MM.1S (cell line): Measurements from ENCODE around the gene KIF16B.

Source experiments
- DNase-seq: peaks from one replicate; pipeline ENCODE4 v3.0.0-alpha.2; 2015
- H2AFZ ChIP-seq: fragments of 300-600 bp; sonication (generic); 2 replicates; pipeline ENCODE4 v1.6.0; 2016; ENCODE audit warnings: antibody characterized with exemption, low read length
- H3F3A ChIP-seq: fragments of 300-600 bp; sonication (generic); 2 replicates; pipeline ENCODE4 v1.6.1; 2016; ENCODE audit warnings: mild to moderate bottlenecking, antibody characterized with exemption, low read length, moderate library complexity, mixed read lengths; ENCODE audit not compliant: insufficient read depth
- H3K27ac ChIP-seq: fragments of 300-600 bp; sonication (generic); 2 replicates; pipeline ENCODE4 v1.5.1; 2016; ENCODE audit warnings: mild to moderate bottlenecking, low read length
- H3K27me3 ChIP-seq: fragments of 300-600 bp; sonication (generic); replicated peaks from 2 replicates; pipeline ENCODE4 v1.6.0; 2016; ENCODE audit warnings: low read length; ENCODE audit not compliant: insufficient read depth
- H3K36me3 ChIP-seq: fragments of 300-600 bp; sonication (generic); replicated peaks from 2 replicates; pipeline ENCODE4 v1.6.1; 2016; ENCODE audit warnings: mild to moderate bottlenecking, low read length, mixed read lengths; ENCODE audit not compliant: insufficient read depth
- H3K4me1 ChIP-seq: fragments of 300-600 bp; sonication (generic); 2 replicates; pipeline ENCODE4 v1.6.1; 2016; ENCODE audit warnings: low read length, mixed read lengths
- H3K4me2 ChIP-seq: fragments of 300-600 bp; sonication (generic); 2 replicates; pipeline ENCODE4 v1.6.0; 2016; ENCODE audit warnings: low read depth, low read length
- H3K4me3 ChIP-seq: fragments of 300-600 bp; sonication (generic); 2 replicates; pipeline ENCODE4 v1.5.1; 2016; ENCODE audit warnings: low read length, mixed read lengths
- H3K79me2 ChIP-seq: fragments of 300-600 bp; sonication (generic); 2 replicates; pipeline ENCODE4 v1.6.1; 2016; ENCODE audit warnings: mixed run types, low read length, mixed read lengths
- H3K9ac ChIP-seq: fragments of 300-600 bp; sonication (generic); 2 replicates; pipeline ENCODE4 v1.6.1; 2016; ENCODE audit warnings: low read length, mixed read lengths
- H3K9me2 ChIP-seq: fragments of 300-600 bp; sonication (generic); replicated peaks from 2 replicates; pipeline ENCODE4 v1.6.1; 2016; ENCODE audit warnings: mild to moderate bottlenecking, low read length, mixed read lengths; ENCODE audit not compliant: insufficient read depth
- H3K9me3 ChIP-seq: fragments of 300-600 bp; sonication (generic); replicated peaks from 2 replicates; pipeline ENCODE4 v1.6.1; 2016; ENCODE audit warnings: mild to moderate bottlenecking, low read length, mixed read lengths; ENCODE audit not compliant: insufficient read depth
- H4K20me1 ChIP-seq: fragments of 300-600 bp; sonication (generic); 2 replicates; pipeline ENCODE4 v1.6.1; 2016; ENCODE audit warnings: mild to moderate bottlenecking, low read length, moderate library complexity, mixed read lengths; ENCODE audit not compliant: insufficient read depth
- CTCF ChIP-seq: fragments of 300-600 bp; sonication (generic); IDR thresholded peaks from 2 replicates; pipeline ENCODE4 v1.5.1; 2016; ENCODE audit warnings: antibody characterized with exemption, low read length, mixed read lengths
- EZH2 ChIP-seq: fragments of 300-600 bp; sonication (generic); optimal IDR thresholded peaks from 2 replicates; pipeline ENCODE3; 2017; ENCODE audit warnings: low read depth, mild to moderate bottlenecking, antibody characterized with exemption, low read length, mixed read lengths
- EZH2phosphoT487 ChIP-seq: fragments of 300-600 bp; sonication (generic); IDR thresholded peaks from 2 replicates; pipeline ENCODE4 v1.6.1; 2018; ENCODE audit warnings: antibody characterized with exemption, low read length

Gene KIF16B

GRCh38 chr20:16548068-16548672, 25.1 kb downstream of the KIF16B start:
- no peak overlapping the region for H3K4me2 ChIP-seq
- no peaks in the 10 kb centered on the region for H3K4me1 ChIP-seq
- no peak overlapping the region for H2AFZ ChIP-seq
- H3F3A ChIP-seq, result no peaks in the 10 kb centered on the region
- TF ChIP-seq EZH2 (no peak), EZH2phosphoT487 (no peak), CTCF (no peak)
- H4K20me1 ChIP-seq, result no peaks in the 10 kb centered on the region
- DNase-seq, result no peak
- H3K27ac ChIP-seq, result no peak overlapping the region
- no peaks in the 10 kb centered on the region for H3K79me2 ChIP-seq
- no peaks in the 10 kb centered on the region for H3K9me2 ChIP-seq
- no peaks in the 10 kb centered on the region for H3K36me3 ChIP-seq
- no peak overlapping the region for H3K9ac ChIP-seq
- no peaks in the 10 kb centered on the region for H3K9me3 ChIP-seq
- H3K4me3 ChIP-seq, result no peak overlapping the region
- no peaks in the 10 kb centered on the region for H3K27me3 ChIP-seq

GRCh38 chr20:16544949-16545348, 28.3 kb downstream of the KIF16B start:
- no peak overlapping the region for H2AFZ ChIP-seq
- H3K4me3 ChIP-seq, result no peak overlapping the region
- H3K9me3 ChIP-seq, result no peaks in the 10 kb centered on the region
- H3K4me1 ChIP-seq, result no peaks in the 10 kb centered on the region
- no peaks in the 10 kb centered on the region for H3K36me3 ChIP-seq
- H3K9ac ChIP-seq, result no peak overlapping the region
- H3K27ac ChIP-seq, result no peak overlapping the region
- no peaks in the 10 kb centered on the region for H3F3A ChIP-seq
- H4K20me1 ChIP-seq, result no peaks in the 10 kb centered on the region
- DNase-seq, result no peak
- H3K9me2 ChIP-seq, result no peaks in the 10 kb centered on the region
- no peak for TF ChIP-seq EZH2
- no peak overlapping the region for H3K4me2 ChIP-seq
- no peaks in the 10 kb centered on the region for H3K79me2 ChIP-seq
- H3K27me3 ChIP-seq, result no peaks in the 10 kb centered on the region

GRCh38 chr20:16542477-16542876, 30.8 kb downstream of the KIF16B start:
- Histone ChIP-seq H3K4me3 (no peak overlapping the region), H4K20me1 (no peaks in the 10 kb centered on the region), H3K4me2 (no peak overlapping the region), H3K9me3 (no peaks in the 10 kb centered on the region), H2AFZ (no peak overlapping the region), H3K9ac (no peak overlapping the region), H3K27me3 (no peaks in the 10 kb centered on the region), H3K79me2 (no peaks in the 10 kb centered on the region), H3K27ac (no peak overlapping the region), H3K4me1 (no peaks in the 10 kb centered on the region), H3K36me3 (no peaks in the 10 kb centered on the region), H3F3A (no peaks in the 10 kb centered on the region), H3K9me2 (no peaks in the 10 kb centered on the region)
- DNase-seq, result peak; percentile 48
- TF ChIP-seq EZH2 (no peak), CTCF (no peak), EZH2phosphoT487 (no peak)

- Histone ChIP-seq H3K4me2 (no peak overlapping the region), H2AFZ (no peak overlapping the region), H3K4me3 (no peak overlapping the region), H4K20me1 (no peaks in the 10 kb centered on the region), H3K4me1 (no peaks in the 10 kb centered on the region), H3K9me3 (no peaks in the 10 kb centered on the region), H3K79me2 (no peaks in the 10 kb centered on the region), H3K27ac (no peak overlapping the region), H3K9me2 (no peaks in the 10 kb centered on the region), H3K36me3 (no peaks in the 10 kb centered on the region), H3K27me3 (no peaks in the 10 kb centered on the region), H3K9ac (no peak overlapping the region), H3F3A (no peaks in the 10 kb centered on the region)
- TF ChIP-seq EZH2phosphoT487 (no peak), EZH2 (no peak), CTCF (no peak)
- DNase-seq, result no peak
These were observed 31.4 kb downstream of the KIF16B start for GRCh38 chr20:16541878-16542277.
